Mammary microvascular endothelial cell (primary cell): ENCODE data around the gene RHBDL1. TPM values are rescaled to one million over a fixed set of nuclear protein-coding genes. Genes with fewer than 3 reads are reported as not detected.

Source experiments
- total RNA-seq: library from RNA; depleted of rRNA; stranded (reverse); fragments of >200 nt; gene quantifications from 2 replicates; pipeline ENCODE4 v1.2.3, GENCODE V29; 2015

Gene RHBDL1
- total RNA-seq, 1 donor from 2014 or later, result 0.07 TPM

Other genes with a start within 250 kb of the RHBDL1 start
- 51.1 and 58.2 TPM in 2 replicates for gene CAPN15, start 148.0 kb upstream of the RHBDL1 start, total RNA-seq
- not detected in 2 replicates for gene PRR35, start 115.3 kb upstream of the RHBDL1 start, total RNA-seq
- 0.59 and 0.67 TPM in 2 replicates for gene NHLRC4, start 108.7 kb upstream of the RHBDL1 start, total RNA-seq
- gene PIGQ, start 105.7 kb upstream of the RHBDL1 start, total RNA-seq, result 25.9 and 26.0 TPM in 2 replicates
- 14.0 and 19.3 TPM in 2 replicates for gene RAB40C, start 85.6 kb upstream of the RHBDL1 start, total RNA-seq
- gene WFIKKN1, start 44.7 kb upstream of the RHBDL1 start, total RNA-seq, result 0.10 TPM in 1 of 2 replicates, not detected in the other
- 146 and 160 TPM in 2 replicates for gene METTL26, start 39.4 kb upstream of the RHBDL1 start, total RNA-seq
- 27.6 and 35.6 TPM in 2 replicates for gene MCRIP2, start 33.8 kb upstream of the RHBDL1 start, total RNA-seq
- 6.9 and 10.6 TPM in 2 replicates for gene WDR90, start 26.3 kb upstream of the RHBDL1 start, total RNA-seq
- gene RHOT2, start 7.5 kb upstream of the RHBDL1 start, total RNA-seq, result 39.1 and 50.4 TPM in 2 replicates
- 176 and 178 TPM in 2 replicates for gene STUB1, start 4.7 kb downstream of the RHBDL1 start, total RNA-seq
- 71.3 and 89.9 TPM in 2 replicates for gene JMJD8, start 8.7 kb downstream of the RHBDL1 start, total RNA-seq
- 9.1 and 9.5 TPM in 2 replicates for gene WDR24, start 14.7 kb downstream of the RHBDL1 start, total RNA-seq
- gene FBXL16, start 30.1 kb downstream of the RHBDL1 start, total RNA-seq, result 0.07 TPM in 1 of 2 replicates, not detected in the other
- 32.8 and 48.0 TPM in 2 replicates for gene METRN, start 39.4 kb downstream of the RHBDL1 start, total RNA-seq
- 39.4 and 43.4 TPM in 2 replicates for gene ANTKMT, start 45.5 kb downstream of the RHBDL1 start, total RNA-seq
- not detected in 2 replicates for gene CCDC78, start 50.8 kb downstream of the RHBDL1 start, total RNA-seq
- gene HAGHL, start 51.4 kb downstream of the RHBDL1 start, total RNA-seq, result 0.79 and 1.9 TPM in 2 replicates
- 25.8 and 30.2 TPM in 2 replicates for gene CIAO3, start 65.3 kb downstream of the RHBDL1 start, total RNA-seq
- gene MSLN, start 85.1 kb downstream of the RHBDL1 start, total RNA-seq, result not detected in 2 replicates
- gene RPUSD1, start 112.7 kb downstream of the RHBDL1 start, total RNA-seq, result 36.4 and 42.7 TPM in 2 replicates
- gene CHTF18, start 112.9 kb downstream of the RHBDL1 start, total RNA-seq, result 19.6 and 19.7 TPM in 2 replicates
- not detected in 2 replicates for gene GNG13, start 125.1 kb downstream of the RHBDL1 start, total RNA-seq